DND-41 (cell line): Measurements from ENCODE around the gene PXDC1.

ENCODE experiments used
- ATAC-seq: fragments of 200-7000 bp; cut with Tn5 transposase; 3 replicates; pipeline ENCODE4 v1.9.1; 2021; ENCODE audit warnings: low read depth; ENCODE audit not compliant: insufficient read depth
- DNase-seq: peaks from one replicate; pipeline ENCODE4 v3.0.0-alpha.2; 2020
- H2AFZ ChIP-seq: 2 replicates; pipeline ENCODE4 v1.6.0; 2012; ENCODE audit warnings: low read depth, low read length
- H3K27ac ChIP-seq: 2 replicates; pipeline ENCODE4 v1.5.1; 2012; ENCODE audit warnings: low read length, inconsistent platforms
- H3K27me3 ChIP-seq: fragments of 200-600 bp; sonication (generic); 2 replicates; pipeline ENCODE4 v1.6.0; 2012; ENCODE audit warnings: low read length, mild to moderate bottlenecking, inconsistent platforms; ENCODE audit not compliant: insufficient read depth, poor library complexity
- H3K36me3 ChIP-seq: 2 replicates; pipeline ENCODE4 v1.5.1; 2012; ENCODE audit warnings: low read length, inconsistent platforms; ENCODE audit not compliant: insufficient read depth
- H3K4me1 ChIP-seq: 2 replicates; pipeline ENCODE4 v1.5.1; 2012; ENCODE audit warnings: mild to moderate bottlenecking, low read length; ENCODE audit not compliant: insufficient read depth
- H3K4me2 ChIP-seq: 2 replicates; pipeline ENCODE4 v1.6.0; 2012; ENCODE audit warnings: mild to moderate bottlenecking, moderate library complexity, low read length, inconsistent platforms; ENCODE audit not compliant: insufficient read depth
- H3K4me3 ChIP-seq, 2 experiments: fragments of 200-600 bp in 1 of 2; shearing (Covaris generic) in 1 of 2; 2 replicates each; pipeline ENCODE4 v1.5.1; 2012 to 2016; ENCODE audit warnings: inconsistent platforms in 2 of 2, low read length in 2 of 2, mild to moderate bottlenecking in 2 of 2, low read depth in 1 of 2, moderate library complexity in 1 of 2
- H3K79me2 ChIP-seq: 2 replicates; pipeline ENCODE4 v1.6.0; 2012; ENCODE audit warnings: low read length, inconsistent platforms; ENCODE audit not compliant: insufficient read depth
- H3K9ac ChIP-seq: 2 replicates; pipeline ENCODE4 v1.6.0; 2012; ENCODE audit warnings: low read depth, mild to moderate bottlenecking, inconsistent platforms, low read length, moderate library complexity
- H3K9me3 ChIP-seq: 2 replicates; pipeline ENCODE4 v1.5.1; 2012; ENCODE audit warnings: low read length, moderate library complexity, mild to moderate bottlenecking, inconsistent platforms; ENCODE audit not compliant: insufficient read depth, severe bottlenecking
- H4K20me1 ChIP-seq: 2 replicates; pipeline ENCODE4 v1.6.0; 2012; ENCODE audit warnings: low read length; ENCODE audit not compliant: insufficient read depth
- EZH2 ChIP-seq: IDR thresholded peaks from 3 replicates; pipeline ENCODE4 v1.6.1; 2012; ENCODE audit warnings: borderline replicate concordance, low read depth, mild to moderate bottlenecking, moderate library complexity, low read length, inconsistent platforms; ENCODE audit not compliant: severe bottlenecking
- TF ChIP-seq, protein P1 (sequence below): IDR thresholded peaks from 2 replicates; pipeline ENCODE4 v1.5.1; 2012; ENCODE audit warnings: borderline replicate concordance, low read length, moderate library complexity, mild to moderate bottlenecking; ENCODE audit not compliant: poor library complexity, severe bottlenecking; ENCODE audit errors: extremely low read depth

Gene PXDC1

DNA sequence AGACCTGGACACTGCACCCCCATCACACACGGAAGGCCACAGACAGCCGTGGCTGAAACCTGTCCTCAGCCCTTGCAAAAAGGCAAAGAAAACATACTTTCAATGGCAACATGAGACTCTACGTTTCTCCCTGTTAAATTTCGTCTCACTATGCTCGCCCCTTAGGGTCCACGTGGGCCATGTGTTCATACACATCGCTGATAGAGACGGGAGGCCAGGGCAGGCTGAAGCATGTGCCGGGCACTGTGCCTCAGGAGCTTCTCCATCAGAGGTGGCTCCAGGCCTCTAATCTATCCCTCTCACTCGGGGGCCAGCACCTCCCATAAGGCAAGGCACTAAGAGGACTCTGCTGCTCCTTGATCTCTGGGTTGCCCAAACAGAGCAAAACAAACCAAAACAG, 17.5 kb downstream of the PXDC1 start:
- Histone ChIP-seq H2AFZ (no peak overlapping the region), H3K79me2 (no peaks in the 10 kb centered on the region), H3K9ac (no peak overlapping the region), H3K27ac (no peak overlapping the region), H3K9me3 (peaks cover 3% of the 10 kb centered on the region), H3K4me3 (no peak overlapping the region), H4K20me1 (0 out of 2 replicates have a peak, but pooled peaks cover 5% of the 10 kb centered on the region), H3K36me3 (no peaks in the 10 kb centered on the region), H3K4me1 (no peaks in the 10 kb centered on the region), H3K4me2 (no peak overlapping the region), H3K27me3 (peaks cover 16% of the 10 kb centered on the region)
- TF ChIP-seq EZH2, result no peak
- TF ChIP-seq, protein P1, sequence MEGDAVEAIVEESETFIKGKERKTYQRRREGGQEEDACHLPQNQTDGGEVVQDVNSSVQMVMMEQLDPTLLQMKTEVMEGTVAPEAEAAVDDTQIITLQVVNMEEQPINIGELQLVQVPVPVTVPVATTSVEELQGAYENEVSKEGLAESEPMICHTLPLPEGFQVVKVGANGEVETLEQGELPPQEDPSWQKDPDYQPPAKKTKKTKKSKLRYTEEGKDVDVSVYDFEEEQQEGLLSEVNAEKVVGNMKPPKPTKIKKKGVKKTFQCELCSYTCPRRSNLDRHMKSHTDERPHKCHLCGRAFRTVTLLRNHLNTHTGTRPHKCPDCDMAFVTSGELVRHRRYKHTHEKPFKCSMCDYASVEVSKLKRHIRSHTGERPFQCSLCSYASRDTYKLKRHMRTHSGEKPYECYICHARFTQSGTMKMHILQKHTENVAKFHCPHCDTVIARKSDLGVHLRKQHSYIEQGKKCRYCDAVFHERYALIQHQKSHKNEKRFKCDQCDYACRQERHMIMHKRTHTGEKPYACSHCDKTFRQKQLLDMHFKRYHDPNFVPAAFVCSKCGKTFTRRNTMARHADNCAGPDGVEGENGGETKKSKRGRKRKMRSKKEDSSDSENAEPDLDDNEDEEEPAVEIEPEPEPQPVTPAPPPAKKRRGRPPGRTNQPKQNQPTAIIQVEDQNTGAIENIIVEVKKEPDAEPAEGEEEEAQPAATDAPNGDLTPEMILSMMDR, result no peak
- no peak for DNase-seq
- ATAC-seq, result no peak

DNA sequence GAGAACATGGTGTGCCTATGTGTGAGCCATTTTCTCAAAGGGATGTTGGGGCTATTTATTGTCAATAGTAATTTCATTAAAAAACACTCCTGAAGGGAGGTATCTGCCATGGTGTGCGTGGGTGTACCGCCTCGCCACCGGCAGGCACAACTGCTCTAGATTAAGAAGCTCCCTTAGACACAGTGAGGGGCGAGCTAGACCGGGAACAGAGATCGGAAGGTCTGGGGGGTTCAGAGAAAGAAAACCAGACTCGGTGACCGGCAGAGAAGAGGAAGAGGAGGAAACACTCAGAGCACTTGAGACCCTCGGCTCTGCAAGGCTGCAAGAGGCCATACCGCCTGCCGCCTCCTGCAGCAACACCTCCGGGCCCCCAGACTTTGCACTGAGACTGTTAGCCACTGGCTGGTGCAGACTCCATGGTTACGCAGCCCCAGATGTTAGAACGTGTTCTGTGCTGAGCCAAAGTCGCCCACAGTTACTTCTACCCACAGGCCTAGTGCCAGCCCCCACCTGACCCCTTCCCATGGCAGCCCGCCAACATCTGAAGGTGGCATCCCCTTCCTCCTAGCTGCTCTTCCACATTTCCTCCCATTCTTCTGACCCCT, 18.1 kb downstream of the PXDC1 start:
- no peaks in the 10 kb centered on the region for H3K79me2 ChIP-seq
- H3K9me3 ChIP-seq, result peaks cover 3% of the 10 kb centered on the region
- H3K9ac ChIP-seq, result no peak overlapping the region
- H3K27me3 ChIP-seq, result peaks cover 16% of the 10 kb centered on the region
- ATAC-seq (no peak), DNase-seq (no peak)
- H3K27ac ChIP-seq, result no peak overlapping the region
- H4K20me1 ChIP-seq, result 0 out of 2 replicates have a peak, but pooled peaks cover 5% of the 10 kb centered on the region
- no peak overlapping the region for H3K4me3 ChIP-seq
- TF ChIP-seq, protein P1, result no peak
- no peak for TF ChIP-seq EZH2
- H2AFZ ChIP-seq, result no peak overlapping the region
- H3K4me2 ChIP-seq, result no peak overlapping the region
- no peaks in the 10 kb centered on the region for H3K4me1 ChIP-seq
- H3K36me3 ChIP-seq, result no peaks in the 10 kb centered on the region

DNA sequence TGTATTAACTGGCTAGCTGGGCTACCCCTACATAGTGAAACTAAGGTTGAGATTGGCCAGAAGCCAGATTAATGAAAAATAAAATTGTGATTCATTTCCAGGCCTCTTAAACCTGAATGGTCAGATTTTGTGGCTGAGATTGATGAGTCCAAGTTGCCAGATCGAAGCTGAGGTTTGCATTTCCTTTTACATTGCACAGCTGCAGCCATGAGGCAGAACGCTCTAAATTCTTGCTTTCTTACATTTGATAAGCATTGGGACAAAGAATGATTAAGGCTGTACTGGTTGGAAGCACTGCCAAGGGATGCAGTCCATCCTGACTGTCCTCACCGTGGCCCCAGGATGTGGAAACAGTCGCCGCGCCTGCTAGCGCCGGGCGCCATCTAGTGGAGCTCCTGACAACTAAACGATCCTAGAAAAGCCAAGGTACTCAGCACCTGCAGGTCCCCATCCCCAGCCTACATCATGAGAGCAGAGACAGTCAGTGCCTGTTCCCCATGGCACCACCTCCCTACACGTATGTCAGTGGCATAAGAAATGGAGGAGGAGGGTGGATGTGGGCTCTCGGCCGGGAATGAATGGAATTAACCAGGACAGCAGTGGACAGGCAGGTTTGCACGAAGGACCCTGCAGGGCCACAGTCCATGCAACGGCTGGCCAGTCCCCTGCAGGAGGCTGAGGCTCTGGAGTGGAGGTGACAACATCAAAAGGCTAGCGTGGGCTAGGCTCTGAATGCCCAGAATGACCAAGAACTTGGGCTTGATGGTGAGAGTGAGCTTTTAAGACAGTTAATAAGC, 19.0 kb downstream of the PXDC1 start:
- no peak overlapping the region for H3K27ac ChIP-seq

More for the DNA sequence above, 19.0 kb downstream of the PXDC1 start:
- Histone ChIP-seq H3K27me3 (peaks cover 13% of the 10 kb centered on the region), H3K4me2 (no peak overlapping the region), H3K79me2 (no peaks in the 10 kb centered on the region), H3K4me3 (no peak overlapping the region), H3K4me1 (no peaks in the 10 kb centered on the region), H2AFZ (no peak overlapping the region), H3K9ac (no peak overlapping the region), H3K36me3 (no peaks in the 10 kb centered on the region), H3K9me3 (peaks cover 3% of the 10 kb centered on the region), H4K20me1 (0 out of 2 replicates have a peak, but pooled peaks cover 5% of the 10 kb centered on the region)
- DNase-seq (peak; percentile 63), ATAC-seq (peak; percentile 91)
- no peak for TF ChIP-seq EZH2
- TF ChIP-seq, protein P1, result peak; percentile 88
